KMS-11 (cell line): Measurements from ENCODE around the gene CCDC27.
"Not testable (repeated sequence)": the region's sequence is repeated elsewhere in the genome, so short reads cannot be mapped to it uniquely, and the experiment has no call there.

Experiments
- H2AFZ ChIP-seq: fragments of 200-600 bp; sonication (generic); 2 replicates; pipeline ENCODE4 v1.6.1; 2016; ENCODE audit warnings: antibody characterized with exemption, mixed run types, low read depth
- H3K27ac ChIP-seq: fragments of 200-600 bp; sonication (generic); 2 replicates; pipeline ENCODE4 v1.6.1; 2016; ENCODE audit warnings: mild to moderate bottlenecking, mixed run types
- H3K27me3 ChIP-seq: fragments of 200-600 bp; sonication (generic); 2 replicates; pipeline ENCODE4 v1.6.1; 2017; ENCODE audit warnings: mild to moderate bottlenecking, low read depth, mixed run types, moderate library complexity; ENCODE audit not compliant: insufficient read depth
- H3K36me3 ChIP-seq: fragments of 200-600 bp; sonication (generic); 2 replicates; pipeline ENCODE4 v1.6.1; 2017; ENCODE audit warnings: mild to moderate bottlenecking, mixed run types; ENCODE audit not compliant: insufficient read depth
- H3K4me1 ChIP-seq: fragments of 200-600 bp; sonication (generic); 2 replicates; pipeline ENCODE4 v1.6.1; 2016; ENCODE audit warnings: mild to moderate bottlenecking, low read depth, mixed run types; ENCODE audit not compliant: poor library complexity, severe bottlenecking
- H3K4me2 ChIP-seq: fragments of 200-600 bp; sonication (generic); 2 replicates; pipeline ENCODE4 v1.7.0; 2016; ENCODE audit warnings: mild to moderate bottlenecking, mixed run types
- H3K4me3 ChIP-seq: fragments of 200-600 bp; sonication (generic); IDR thresholded peaks from 2 replicates; pipeline ENCODE4 v1.6.1; 2017; ENCODE audit warnings: low read depth, low read length, mixed read lengths; ENCODE audit not compliant: insufficient read depth
- H3K79me2 ChIP-seq: fragments of 200-600 bp; sonication (generic); 2 replicates; pipeline ENCODE4 v1.6.1; 2016; ENCODE audit warnings: low read depth, mixed run types; ENCODE audit not compliant: insufficient read depth
- H3K9ac ChIP-seq: fragments of 200-600 bp; sonication (generic); 2 replicates; pipeline ENCODE4 v1.6.1; 2016; ENCODE audit warnings: mild to moderate bottlenecking, mixed run types
- H4K20me1 ChIP-seq: fragments of 200-600 bp; sonication (generic); 2 replicates; pipeline ENCODE4 v1.6.1; 2016; ENCODE audit warnings: mild to moderate bottlenecking, mixed run types; ENCODE audit not compliant: insufficient read depth
- TF ChIP-seq, protein P1 (sequence below): fragments of 200-600 bp; sonication (generic); conservative IDR thresholded peaks from 2 replicates; pipeline ENCODE4 v1.6.1; 2017; ENCODE audit warnings: low read depth, mild to moderate bottlenecking, antibody characterized with exemption, low read length, moderate library complexity, mixed read lengths

Gene CCDC27

GRCh38 chr1:3807769-3808168, 55.5 kb downstream of the CCDC27 start:
- no peaks in the 10 kb centered on the region for H4K20me1 ChIP-seq
- H3K36me3 ChIP-seq, result no peaks in the 10 kb centered on the region
- TF ChIP-seq, protein P1, sequence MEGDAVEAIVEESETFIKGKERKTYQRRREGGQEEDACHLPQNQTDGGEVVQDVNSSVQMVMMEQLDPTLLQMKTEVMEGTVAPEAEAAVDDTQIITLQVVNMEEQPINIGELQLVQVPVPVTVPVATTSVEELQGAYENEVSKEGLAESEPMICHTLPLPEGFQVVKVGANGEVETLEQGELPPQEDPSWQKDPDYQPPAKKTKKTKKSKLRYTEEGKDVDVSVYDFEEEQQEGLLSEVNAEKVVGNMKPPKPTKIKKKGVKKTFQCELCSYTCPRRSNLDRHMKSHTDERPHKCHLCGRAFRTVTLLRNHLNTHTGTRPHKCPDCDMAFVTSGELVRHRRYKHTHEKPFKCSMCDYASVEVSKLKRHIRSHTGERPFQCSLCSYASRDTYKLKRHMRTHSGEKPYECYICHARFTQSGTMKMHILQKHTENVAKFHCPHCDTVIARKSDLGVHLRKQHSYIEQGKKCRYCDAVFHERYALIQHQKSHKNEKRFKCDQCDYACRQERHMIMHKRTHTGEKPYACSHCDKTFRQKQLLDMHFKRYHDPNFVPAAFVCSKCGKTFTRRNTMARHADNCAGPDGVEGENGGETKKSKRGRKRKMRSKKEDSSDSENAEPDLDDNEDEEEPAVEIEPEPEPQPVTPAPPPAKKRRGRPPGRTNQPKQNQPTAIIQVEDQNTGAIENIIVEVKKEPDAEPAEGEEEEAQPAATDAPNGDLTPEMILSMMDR, result no peak
- peaks cover 32% of the 10 kb centered on the region for H3K27me3 ChIP-seq
- H3K4me3 ChIP-seq, result no peak overlapping the region
- H3K27ac ChIP-seq, result no peak overlapping the region
- no peak overlapping the region for H2AFZ ChIP-seq
- no peaks in the 10 kb centered on the region for H3K4me1 ChIP-seq
- no peak overlapping the region for H3K4me2 ChIP-seq
- H3K9ac ChIP-seq, result no peak overlapping the region
- no peaks in the 10 kb centered on the region for H3K79me2 ChIP-seq

DNA sequence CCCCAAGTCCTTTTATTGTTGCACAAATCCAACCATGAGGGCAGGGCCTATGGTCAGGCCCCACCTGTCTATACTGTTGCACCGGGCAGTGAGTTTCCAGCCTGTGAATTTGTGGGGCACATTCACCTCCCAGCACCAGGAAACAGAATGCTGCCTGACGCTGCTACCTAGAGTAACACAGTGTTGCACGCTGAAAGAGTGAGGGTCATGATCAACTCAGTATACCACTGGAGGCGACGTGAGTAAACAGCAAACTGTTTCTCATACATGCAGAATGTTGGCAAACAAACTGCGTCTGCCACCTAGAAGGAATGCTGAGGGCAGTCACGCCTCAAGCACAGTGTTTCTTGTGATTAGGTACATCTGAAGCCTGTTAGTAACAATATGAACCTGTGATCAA, 57.4 kb downstream of the CCDC27 start:
- no peaks in the 10 kb centered on the region for H4K20me1 ChIP-seq

DNA sequence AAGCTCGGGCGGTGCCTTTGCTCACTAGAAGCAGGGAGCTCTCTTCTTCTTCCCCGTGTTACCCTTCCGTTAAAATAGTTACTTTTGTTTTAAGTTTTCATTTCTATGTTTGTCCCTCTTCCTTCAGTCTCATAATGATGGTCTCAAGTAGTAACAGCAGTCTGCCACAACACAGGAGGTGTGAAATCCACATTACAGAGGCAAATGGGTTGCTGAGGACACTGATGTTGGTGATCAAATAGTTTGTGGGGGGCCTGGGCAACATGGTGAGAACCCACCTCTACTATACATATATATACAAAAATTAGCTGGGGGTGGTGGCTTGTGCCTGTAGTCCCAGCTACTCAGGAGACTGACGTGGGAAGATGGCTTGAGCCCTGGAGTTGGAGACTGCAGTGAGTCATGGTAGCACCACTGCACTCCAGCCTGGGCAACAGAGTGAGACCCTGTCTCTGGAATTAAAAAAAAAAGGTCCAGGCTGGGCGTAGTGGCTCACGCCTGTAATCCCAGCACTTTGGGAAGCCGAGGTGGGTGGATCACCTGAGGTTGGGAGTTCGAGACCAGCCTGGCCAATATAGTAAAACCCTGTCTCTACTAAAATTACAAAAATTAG, 58.0 kb downstream of the CCDC27 start:
- H3K4me2 ChIP-seq, H3K27me3 ChIP-seq, H3K4me1 ChIP-seq: not testable (repeated sequence)

More for the DNA sequence above, 57.4 kb downstream of the CCDC27 start:
- Histone ChIP-seq H3K4me1 (no peaks in the 10 kb centered on the region), H3K9ac (no peak overlapping the region), H2AFZ (no peak overlapping the region), H3K4me2 (no peak overlapping the region), H3K27ac (no peak overlapping the region), H3K4me3 (no peak overlapping the region), H3K36me3 (no peaks in the 10 kb centered on the region), H3K79me2 (no peaks in the 10 kb centered on the region), H3K27me3 (peaks cover 13% of the 10 kb centered on the region; the same call in 1 of the 2 replicates)
- TF ChIP-seq, protein P1, result no peak

GRCh38 chr1:3811595-3811911, 59.3 kb downstream of the CCDC27 start:
- Histone ChIP-seq H3K27me3 (no peaks in the 10 kb centered on the region; the same call in 1 of the 2 replicates), H3K4me1 (no peaks in the 10 kb centered on the region), H3K4me2 (no peak overlapping the region), H3K4me3 (no peak overlapping the region), H2AFZ (no peak overlapping the region), H3K27ac (no peak overlapping the region), H3K9ac (no peak overlapping the region), H4K20me1 (no peaks in the 10 kb centered on the region), H3K36me3 (no peaks in the 10 kb centered on the region), H3K79me2 (no peaks in the 10 kb centered on the region)
- TF ChIP-seq, protein P1, result no peak

More for the DNA sequence above, 58.0 kb downstream of the CCDC27 start:
- not testable (repeated sequence) for H3K9ac ChIP-seq, H3K4me3 ChIP-seq, H3K79me2 ChIP-seq, H4K20me1 ChIP-seq, H2AFZ ChIP-seq, H3K27ac ChIP-seq, H3K36me3 ChIP-seq

GRCh38 chr1:3814065-3814464, 61.8 kb downstream of the CCDC27 start:
- Histone ChIP-seq H4K20me1 (no peaks in the 10 kb centered on the region), H3K27ac (no peak overlapping the region), H3K9ac (no peak overlapping the region), H3K79me2 (no peaks in the 10 kb centered on the region), H3K4me2 (no peak overlapping the region), H3K4me1 (no peaks in the 10 kb centered on the region), H3K27me3 (no peaks in the 10 kb centered on the region), H2AFZ (no peak overlapping the region), H3K4me3 (no peak overlapping the region), H3K36me3 (no peaks in the 10 kb centered on the region)
- TF ChIP-seq, protein P1, result no peak
